Fibroblast of skin of left quadriceps (primary cell): Measurements from ENCODE around the gene RASGRF1.
"Not testable (repeated sequence)": the region's sequence is repeated elsewhere in the genome, so short reads cannot be mapped to it uniquely, and the experiment has no call there.

Source experiments
- DNase-seq, 2 experiments: peaks; one replicate each; pipeline ENCODE4 v3.0.0-alpha.2; 2013; ENCODE audit warnings: low read depth in 2 of 2

RASGRF1 gene

DNA sequence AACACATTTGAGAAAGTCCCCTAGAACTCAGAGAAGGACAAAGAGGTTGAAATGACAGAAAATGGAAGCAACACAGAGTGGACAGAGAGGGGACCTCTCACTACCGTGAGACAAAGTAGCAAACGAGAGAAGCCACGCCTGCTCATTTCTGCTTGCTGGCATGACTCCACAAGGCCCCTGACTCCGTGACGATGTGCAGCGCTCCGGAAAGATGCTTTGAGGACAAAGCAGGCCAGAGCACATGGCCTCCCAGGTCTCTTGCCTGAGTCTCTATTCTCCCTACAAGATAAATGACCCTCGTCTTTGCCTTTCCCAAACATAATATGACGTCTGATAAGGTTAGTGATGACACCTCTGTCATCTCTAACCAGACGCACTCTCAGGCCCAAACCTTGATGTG, 81.9 kb downstream of the RASGRF1 start:
- DNase-seq: no peak

DNA sequence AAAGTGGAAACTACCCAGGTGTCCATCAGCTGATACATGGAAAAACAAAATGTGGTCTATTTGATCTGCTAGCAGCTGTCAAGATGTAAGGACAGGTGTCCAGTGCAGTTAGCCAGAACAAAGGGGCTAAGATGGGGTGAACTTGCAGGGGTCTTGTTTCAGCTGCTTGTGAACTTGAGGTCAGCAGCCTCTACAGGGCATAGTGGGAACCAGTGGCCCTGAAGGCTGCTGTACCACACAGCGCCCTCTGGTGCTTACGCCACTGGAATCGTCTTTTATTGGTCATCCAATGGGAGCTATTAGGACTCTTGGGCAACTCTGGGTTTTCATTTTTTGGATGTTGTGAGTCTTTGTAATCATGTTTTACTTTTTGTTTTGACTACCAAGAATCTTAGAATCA, 83.5 kb downstream of the RASGRF1 start:
- DNase-seq: no peak

DNA sequence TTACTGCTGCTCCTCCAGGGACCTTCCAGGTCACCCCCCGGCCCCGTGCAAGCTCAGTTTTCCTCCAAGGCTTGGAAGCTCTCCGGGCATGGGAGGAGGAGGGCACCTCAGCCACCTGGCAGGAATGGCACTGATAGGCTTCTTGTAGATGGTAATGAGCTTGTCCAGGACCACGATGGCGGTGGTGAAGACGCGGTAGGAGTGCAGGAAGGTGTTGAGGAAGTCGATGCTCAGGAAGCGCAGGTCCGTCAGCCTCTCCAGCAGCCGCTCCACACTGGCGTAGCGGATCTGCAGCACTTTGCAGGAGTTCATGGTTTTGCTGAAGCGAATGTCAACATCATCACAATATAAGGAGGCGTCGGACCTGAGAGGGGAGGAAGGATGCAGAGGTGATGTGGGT, 84.5 kb downstream of the RASGRF1 start:
- no peak for DNase-seq

DNA sequence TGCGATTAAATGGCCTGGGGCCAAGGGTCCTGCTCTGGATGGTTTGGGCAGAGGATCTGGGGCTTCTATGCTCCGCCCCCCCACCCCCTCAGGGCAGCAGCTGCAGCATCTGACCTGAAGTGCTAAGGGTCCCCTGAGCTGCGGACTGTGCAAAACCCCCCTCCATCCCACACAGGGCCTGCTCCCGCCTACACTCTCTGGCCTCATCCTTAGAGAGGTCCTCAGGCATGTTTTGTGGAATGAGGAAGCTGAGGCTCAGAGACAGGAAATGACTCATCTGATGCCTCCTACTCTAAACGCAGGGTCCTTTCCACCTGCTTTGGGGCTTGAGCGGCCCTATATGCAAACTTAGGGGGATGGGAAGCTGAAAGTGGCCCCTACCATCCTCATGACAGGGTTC, 86.2 kb downstream of the RASGRF1 start:
- peak; percentile 36 to 44 for DNase-seq

DNA sequence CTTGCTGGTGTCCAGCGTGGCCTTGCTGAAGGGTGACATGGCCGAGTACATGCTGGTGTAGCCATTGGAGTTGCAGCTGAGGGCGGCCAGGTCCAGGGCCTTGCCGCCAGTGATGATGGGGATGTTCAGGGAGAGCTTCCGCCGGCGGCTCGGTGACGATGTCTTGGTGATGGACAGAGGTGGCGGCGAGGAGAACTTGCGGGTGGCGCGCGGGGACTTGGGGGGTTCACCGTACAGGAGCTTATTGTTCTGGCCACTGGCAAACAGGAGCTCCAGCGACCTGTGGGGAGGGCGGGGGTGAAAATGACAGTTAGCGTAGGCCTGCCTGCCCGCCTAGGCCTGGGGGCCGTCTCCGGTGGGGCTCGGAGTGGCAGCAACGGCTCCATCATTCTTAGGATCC, 86.7 kb downstream of the RASGRF1 start:
- no peak for DNase-seq

DNA sequence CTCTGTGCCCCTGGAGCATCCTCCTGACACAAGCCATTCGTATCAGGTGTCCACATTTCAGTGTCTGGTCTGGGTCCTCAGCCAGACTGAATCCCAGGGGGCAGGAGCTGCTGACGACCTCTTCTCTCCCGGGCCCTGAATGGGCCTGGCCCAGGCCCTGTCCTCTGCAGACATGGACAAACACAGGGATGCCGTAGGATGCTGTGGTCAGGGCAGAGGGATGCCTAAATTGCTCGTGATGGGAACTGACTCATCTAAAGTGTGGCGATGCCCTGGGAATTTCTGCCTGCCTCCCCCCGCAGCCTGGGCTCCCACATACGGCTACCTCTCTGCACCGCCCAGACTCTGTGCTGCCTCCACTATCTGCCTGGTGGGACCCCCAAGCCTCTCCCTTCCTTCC, 87.3 kb downstream of the RASGRF1 start:
- no peak for DNase-seq

DNA sequence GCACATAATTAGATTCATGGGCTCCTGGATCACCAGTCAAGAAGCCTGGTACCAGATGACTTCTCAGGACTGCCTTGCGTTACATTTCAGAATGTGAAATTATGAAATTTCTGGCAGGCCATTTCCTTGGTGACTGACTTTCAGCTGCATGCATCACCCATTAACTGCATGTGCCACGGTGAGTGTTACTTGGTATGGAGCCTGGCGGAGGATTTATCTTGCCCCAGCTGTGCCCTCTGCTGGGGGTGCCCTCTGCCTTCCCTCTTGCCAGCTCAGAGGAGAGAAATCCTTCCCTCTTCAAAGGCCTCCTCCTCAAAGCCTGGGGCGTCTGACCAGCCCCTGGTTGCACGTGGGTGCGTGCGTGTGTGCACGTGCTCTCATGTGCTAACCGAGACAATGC, 88.0 kb downstream of the RASGRF1 start:
- DNase-seq: no peak

DNA sequence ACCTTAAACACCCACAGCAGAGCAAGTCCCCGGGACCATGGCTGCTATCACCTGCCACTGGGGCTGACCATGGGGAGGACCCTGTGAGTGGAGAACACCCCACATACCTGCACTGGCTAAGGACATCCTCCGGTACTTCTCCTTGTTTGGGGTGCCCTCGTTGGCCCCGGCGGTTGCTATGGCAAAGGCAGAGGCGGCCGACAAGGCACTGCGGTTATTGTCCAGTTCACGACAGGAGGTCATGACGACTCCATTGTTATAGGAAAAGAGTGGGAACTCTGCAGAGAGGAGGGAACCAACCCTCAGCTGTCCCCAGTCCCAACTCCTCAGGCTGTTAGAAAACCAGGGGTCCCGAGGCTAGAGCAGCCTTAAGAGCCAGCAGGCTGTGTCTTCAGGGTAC, 90.9 kb downstream of the RASGRF1 start:
- DNase-seq: no peak

DNA sequence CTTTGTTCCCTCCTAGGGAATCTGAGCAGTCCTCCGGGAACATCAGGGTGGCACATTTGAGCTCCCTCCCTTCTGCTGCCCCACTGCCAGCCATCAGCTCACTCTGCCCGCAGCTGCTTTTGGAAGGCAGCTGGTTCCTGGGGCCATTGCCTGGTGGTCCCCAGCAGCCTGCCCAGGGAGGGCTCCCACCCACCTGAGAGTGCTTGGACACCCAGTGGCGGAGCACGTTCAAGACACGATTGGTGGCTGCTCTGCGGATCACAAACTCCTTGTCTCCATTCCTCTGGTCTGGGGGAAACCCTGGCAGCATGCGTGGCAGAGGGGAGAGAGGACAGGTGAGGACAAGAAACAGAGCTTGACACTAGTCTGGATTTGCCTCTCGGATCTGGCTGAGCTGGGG, 92.1 kb downstream of the RASGRF1 start:
- no peak for DNase-seq

DNA sequence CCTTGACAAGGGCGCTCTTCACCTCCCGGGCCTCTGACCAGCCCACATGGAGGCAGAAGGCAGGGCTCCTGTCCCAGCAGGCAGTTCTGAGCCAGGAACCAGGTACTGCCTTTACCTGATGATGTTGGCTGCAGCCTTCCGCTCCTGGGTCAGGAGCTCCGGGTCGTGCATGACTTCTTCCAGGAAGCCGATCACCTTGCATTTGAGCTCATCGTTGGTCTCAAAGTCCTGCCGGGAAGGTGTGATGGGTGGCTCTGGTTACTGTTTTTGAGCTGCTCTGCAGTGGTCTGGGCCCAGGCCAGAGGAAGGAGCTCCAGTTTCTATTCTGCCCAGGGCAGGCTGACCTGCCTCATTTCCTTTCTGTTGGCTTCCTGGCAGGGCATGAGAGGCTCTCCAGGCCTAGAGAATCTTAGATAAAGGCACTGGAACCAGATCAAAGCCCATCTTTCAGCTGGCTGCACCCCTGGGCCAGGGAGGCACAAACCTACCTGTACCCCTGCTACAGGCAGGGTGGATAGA, 92.5 kb downstream of the RASGRF1 start:
- no peak for DNase-seq

DNA sequence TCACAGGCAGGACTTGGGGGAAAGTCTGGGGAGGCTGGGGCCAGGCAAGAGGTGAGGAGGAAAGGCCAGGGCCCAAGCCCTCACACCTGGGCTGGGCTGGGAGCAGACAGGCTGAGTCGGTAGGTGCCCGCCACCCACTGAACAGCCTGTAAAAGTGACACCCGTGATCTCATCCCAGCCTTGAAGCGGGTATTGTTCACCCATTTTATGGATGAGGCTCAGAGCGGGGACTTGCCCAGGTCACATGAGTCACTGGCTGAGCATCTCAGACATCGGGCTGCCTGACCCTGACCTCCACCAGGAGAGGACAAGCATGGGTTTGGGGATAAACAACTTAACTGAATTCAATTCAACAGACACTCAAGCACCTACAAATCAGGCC, 93.7 kb downstream of the RASGRF1 start:
- no peak for DNase-seq

DNA sequence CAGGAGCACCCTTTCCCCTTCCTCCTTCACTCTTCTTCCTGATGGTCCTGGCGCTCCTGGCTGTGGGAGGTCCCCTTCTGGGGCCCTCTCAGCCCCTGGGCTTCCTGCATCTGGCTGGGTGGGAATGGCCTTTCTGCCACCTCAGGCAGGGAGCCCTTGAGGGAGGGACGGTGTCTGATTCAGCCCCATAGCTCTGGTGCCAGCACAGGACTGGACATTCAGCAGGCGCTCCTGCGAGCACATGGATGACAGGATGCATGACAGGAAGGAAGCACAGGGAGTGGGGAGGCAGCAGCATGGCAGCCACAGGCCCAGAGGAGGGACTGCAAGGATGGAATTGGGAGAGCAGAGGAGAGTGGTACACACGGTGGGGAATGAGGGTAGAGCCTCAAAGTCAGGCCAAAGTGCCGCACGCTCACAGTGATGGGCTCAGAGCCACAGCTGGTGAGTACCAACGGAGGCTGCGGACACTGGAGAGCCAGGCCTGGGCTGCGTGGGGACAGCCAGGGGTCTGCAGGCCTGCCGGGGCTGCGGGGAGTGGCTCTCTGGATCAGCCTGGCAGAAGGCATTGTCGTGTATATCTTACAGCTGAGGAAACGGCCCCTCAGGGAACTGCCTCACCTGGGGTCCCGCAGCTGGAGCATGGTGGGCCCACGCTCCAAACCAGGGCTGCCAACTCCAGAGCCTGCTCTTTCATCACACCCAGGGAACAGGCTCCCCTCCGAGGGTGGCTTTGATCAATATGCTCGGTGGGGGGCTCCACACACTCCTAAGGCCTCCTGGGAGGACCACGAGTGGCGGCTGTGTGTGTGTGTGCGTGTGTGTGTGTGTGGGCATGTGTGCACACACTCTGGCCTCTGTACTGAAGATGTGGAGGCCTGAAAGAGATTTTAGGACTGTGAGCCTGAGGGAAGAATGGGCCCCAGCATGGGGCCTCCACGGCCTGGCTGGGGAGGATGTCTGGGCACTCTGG, 94.4 kb downstream of the RASGRF1 start:
- no peak for DNase-seq

DNA sequence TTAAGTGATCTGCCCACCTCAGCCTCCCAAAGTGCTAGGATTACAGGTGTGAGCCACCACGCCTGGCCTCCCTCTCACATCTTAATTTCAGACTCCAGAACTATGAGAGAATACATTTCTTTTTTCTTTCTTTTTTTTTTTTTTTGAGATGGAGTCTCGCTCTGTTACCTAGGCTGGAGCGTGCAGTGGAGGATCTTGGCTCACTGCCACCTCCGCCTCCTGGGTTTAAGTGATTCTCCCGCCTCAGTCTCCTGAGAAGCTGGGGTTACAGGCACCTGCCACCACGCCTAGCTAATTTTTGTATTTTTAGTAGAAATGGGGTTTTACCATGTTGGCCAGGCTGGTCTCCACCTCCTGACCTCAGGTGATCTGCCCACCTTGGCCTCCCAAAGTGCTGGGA, 95.4 kb downstream of the RASGRF1 start:
- DNase-seq: not testable (repeated sequence)

DNA sequence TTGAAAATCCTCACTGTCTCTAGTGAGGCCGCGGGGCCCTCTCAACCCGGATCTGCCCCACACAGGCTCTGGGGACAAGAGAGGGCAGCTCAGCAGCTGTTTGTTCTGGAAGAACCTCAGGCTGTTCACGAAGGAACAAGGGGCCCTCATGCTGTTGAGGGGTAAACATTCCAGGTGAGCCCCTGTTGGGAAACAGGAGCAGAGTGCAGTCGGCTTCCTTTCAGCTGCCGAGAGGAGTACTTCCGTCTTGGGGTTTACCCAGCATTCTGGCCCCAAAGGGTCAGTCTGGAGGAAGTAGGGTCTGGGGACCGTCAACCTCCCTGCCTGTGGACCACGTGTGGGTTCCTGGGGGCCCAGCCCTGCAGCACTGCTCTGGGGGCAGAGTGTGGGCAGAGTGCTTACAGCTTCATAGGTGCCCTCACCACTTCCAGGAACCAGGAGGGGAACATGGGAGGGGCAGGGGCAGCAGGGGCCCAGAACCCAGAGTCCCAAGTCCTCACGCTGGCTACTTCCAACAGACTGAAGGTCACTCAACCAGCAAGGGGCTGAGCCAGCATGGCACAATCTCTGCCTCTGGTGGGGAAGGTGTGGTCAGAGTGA, 96.5 kb downstream of the RASGRF1 start:
- DNase-seq: no peak

DNA sequence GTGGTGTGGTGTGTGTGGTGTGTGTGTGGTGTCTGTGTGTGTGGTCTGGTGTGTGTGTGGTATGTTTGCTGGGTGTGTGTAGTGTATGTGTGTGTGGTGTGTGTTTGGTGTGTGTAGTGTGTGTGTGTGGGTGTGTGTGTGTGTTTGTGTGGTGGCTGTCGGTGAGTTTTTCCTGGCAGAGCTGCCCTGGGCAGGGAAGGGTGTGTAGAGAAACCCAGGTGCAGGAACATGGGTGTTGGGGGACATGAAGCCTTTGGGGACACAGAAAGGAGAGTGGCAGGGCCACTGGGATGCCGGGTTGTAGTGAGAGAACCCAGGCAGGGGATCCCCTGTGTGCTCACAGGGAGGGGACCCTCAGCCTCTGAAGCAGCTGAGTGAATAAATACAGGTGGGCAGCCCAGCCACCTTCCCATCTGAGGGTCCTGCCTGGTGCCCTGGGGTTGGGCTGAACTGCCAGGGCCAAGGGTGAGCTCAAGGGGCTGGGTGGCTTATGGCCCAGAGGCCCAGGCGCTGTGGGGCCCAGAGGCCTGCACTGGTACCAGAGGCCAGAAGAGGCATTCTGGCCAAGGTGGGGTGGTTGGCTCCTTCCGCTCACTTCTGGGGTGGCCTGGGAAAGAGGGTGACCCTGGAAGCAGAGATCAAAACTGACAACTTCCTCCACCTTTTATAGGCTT, 97.2 kb downstream of the RASGRF1 start:
- DNase-seq: no peak

DNA sequence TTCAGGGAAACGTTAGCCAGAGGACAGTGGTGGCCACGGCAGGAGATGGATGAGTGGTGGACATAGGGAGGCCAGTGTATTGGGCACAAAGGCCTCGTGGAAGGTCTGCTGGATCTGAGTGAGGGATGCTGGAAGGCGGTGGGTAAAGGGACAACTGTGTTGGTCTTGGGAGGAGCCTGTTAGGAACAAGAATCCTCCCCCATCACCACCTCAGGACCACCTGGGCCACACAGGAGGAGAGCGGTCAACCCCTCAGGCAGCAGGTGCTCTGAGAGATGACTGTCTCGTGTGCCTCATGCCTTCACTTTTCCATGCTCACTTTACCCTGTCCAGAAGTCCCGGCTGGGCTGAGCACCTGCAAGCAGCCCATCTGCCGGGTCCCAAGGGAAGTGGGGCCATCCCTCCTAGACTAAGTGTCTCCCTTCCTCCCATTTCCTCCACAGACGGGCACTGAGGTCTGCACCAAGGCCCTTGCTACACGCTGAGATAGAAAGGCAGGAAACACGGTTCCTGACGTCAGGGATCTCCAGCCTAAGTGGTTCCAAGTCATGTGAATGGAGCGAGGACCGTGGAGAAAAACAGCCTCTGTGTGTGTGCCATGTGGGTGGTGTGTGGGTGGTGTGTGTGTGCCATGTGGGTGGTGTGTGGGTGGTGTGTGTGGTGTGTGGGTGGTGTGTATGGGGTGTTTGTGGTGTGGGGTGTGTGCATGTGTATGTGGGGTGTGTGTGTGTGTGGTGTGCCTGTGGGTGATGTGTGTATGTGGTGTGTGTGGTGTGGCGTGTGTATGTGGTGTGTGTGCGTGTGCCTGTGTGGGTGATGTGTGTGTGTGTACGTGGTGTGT, 97.9 kb downstream of the RASGRF1 start:
- DNase-seq: no peak

DNA sequence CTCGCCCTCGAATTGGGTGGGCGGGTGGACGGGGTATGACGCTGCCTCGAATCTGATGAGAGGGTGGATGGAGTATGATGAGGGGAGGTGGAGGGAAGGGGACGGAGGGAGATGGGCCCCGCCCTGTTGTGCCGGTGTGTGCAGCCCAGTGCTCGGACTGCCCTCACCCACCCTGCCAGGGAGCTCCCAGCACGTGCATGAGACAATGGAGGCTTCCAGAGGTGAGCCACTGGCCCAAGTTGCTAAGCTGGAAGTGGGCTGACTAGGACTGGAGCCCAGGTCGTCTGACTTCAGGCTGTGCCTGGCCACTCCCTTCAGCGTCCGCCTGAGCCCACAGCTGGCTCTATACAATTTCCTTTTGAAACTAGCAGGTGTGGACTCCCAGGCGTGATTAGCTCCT, 98.7 kb downstream of the RASGRF1 start:
- DNase-seq: no peak

DNA sequence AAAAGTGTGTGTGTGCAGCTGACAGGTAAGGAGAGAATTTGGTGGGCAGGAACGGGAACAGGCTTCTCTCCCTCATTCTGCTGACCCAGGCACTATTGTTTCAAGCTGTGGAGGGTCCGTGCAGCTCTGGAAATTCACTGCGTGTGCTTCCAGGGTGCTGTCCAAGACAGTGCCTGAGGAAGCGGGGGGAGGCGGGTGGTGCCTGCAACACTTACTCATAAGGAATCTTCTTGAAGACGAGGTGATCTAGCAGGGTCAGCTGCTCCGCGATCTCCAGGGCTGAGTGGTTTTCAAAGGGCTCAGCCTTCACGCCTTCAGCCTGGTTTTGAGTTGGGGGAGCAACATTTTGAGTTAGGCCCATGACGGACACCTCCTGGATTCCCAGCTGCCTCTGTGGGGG, 99.1 kb downstream of the RASGRF1 start:
- DNase-seq: no peak

DNA sequence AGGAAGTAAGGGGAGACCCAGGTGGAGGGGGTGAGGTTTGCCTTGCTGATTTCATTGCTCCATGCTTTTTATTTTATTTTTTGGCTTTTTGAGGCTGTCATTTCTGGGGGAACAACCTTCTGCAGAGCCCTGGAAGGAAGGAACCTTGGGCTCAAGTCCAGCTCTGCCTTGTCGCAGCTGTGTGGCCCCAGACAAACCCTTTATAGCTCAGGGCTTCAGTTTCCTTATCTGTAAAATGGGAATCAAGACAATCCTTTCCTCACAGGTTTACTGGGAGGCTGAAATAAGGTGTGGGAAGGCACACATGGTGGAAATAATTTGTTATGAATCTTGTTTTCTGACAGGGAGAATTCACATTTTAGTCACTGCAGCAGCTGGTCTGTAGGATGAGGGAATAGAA, 100.3 kb downstream of the RASGRF1 start:
- DNase-seq: no peak

DNA sequence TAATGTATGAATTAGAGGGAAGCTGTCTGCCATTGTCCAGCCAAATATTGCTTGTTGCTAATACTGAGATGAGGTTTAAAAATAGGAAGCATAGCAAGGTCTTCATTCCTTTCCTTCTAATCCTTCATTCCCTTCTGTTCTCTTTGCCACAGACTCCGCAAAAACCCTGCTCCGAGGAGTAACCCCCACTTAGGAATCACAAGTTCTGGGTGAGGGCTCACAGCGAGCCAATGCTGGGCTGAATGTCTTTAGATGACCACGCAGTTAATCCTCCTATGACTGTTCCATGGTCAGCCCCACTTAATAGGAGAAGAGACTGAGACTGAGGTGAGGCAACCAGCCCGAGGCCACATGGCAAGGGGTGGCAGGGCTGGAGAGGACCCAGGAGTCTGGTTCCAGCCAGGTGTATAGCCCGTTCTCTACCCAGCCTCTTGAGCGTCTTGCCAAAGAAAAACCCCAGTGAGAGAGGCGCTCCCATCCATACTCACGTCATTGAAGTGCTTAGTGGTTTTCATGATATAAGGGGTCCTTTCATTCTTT, 100.8 kb downstream of the RASGRF1 start:
- no peak for DNase-seq

DNA sequence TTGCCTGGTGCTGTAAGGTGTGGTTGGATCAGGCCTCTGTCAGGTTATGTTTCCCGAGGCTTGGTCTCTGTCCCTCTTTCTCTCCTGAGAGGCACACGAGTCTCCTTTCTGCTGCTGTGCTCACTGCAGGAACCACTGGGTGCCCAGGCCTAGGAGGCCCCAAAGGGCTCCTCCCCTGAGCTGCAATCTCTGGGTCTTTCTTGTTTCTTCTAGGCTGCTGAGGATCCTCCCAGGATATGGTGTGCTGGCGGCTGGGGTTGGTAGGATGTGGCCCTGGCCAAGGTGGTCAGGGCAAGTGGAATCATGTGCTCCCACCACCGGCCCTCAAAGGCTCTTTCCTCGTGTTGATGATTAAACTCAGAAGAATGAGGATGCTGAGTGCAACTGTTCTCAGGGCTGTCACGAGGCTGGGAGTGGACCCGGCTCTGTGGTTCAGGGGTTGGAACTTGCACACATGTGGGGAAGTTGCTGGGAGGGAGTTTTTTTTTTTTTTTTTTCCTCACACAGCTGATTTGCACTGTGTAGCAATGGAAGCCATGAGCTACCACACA, 102.1 kb downstream of the RASGRF1 start:
- peak; percentile 91 to 93 for DNase-seq
